NCI-H1105 treated with DMSO at 0.1 percent for 48 hours (cell line): ENCODE measurements around the gene LARP1B.
"Not testable (repeated sequence)": the region's sequence is repeated elsewhere in the genome, so short reads cannot be mapped to it uniquely, and the experiment has no call there.

Experiments
- DNase-seq: peaks from one replicate; lab custom pipeline; 2025; lab: John Stamatoyannopoulos, UW

LARP1B gene

GRCh38 chr4:128225148-128225547 is 164.0 kb downstream of the LARP1B start:
- peak; percentile 9 for DNase-seq

GRCh38 chr4:128227991-128228571 is 167.0 kb downstream of the LARP1B start:
- peak; percentile 71 for DNase-seq

GRCh38 chr4:128228845-128229795 is 168.0 kb downstream of the LARP1B start:
- DNase-seq: peak; percentile 65

GRCh38 chr4:128232719-128233118 is 171.6 kb downstream of the LARP1B start:
- no peak for DNase-seq

DNA sequence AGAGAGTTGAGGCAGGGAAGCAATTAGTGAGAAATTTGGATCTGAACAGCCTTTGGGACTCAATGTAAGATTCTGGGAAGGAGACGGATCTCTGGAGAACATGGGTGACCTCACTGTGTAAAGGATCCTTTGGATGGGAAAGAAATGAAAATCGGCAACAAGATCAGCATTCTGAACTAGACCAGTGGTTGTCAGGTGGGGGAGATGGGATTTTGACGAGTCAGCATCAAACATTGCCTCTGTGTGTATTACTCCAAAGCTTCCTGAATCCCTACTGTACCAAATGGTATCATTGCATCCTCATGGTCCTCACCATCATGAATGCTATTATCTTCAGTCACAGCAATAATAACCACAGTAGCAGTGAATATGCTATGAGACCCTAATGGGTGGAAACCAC is 173.7 kb downstream of the LARP1B start:
- no peak for DNase-seq

GRCh38 chr4:128241019-128241418 is 179.9 kb downstream of the LARP1B start:
- DNase-seq: no peak

DNA sequence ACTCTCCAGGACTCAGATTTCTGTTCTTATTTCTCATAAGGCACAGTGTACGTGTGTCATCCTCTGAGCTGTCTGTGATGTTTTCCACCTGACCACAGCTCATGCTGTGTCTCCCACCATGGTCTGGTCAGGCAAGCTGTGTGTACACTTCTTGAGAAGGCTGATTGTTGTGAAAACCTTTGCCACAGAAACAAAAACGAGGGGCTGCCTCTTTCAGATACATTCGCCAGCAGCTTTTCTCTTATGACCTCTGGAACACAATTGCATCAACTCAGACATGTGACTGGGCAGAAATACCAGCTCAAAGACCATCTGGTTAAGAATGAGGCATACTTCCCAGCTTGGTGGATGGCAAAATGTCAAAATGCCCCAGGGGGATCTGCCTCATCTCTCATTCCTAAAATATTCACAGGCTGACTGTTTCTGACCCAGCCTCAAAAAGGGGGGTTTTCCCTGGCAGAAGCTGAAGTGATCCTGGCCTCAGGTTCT is 180.4 kb downstream of the LARP1B start:
- DNase-seq: no peak

- no peak for DNase-seq
Measured at GRCh38 chr4:128241981-128242380, 180.9 kb downstream of the LARP1B start.

- no peak for DNase-seq
Measured at GRCh38 chr4:128242601-128243000, 181.5 kb downstream of the LARP1B start.

DNA sequence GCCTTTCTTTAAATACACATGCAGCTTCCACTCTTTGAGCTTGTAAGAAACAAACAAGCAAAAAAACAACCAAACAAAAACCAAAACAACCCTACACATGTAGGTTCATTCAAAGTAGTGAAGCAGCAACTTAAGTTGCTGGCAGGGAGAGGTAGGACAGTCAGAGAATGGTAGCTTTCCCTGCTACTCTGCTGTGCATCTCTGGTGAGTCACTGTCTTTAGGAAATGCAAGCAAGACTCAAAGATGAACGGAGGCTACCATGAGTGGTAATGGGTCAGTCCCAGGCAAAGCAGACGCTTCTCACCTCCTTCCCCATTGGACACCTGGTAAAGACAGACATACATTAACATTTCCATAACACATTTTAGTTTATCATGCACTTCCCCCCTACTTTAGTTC is 183.3 kb downstream of the LARP1B start:
- no peak for DNase-seq

DNA sequence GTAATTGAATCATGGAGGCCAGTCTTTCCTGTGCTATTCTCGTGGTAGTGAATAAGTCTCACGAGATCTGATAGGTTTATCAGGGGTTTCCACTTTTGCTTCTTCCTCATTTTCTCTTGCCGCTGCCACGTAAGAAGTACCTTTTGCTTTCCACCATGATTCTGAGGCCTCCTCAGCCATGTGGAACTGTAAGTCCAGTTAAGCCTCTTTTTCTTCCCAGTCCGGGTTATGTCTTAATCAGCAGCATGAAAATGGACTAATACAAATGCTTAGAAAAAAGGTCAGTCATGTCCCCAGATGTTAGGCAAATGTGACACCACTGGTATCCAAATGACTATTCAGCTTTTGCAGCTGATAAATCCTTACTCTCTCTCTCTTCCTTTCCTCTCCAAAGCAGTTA is 184.3 kb downstream of the LARP1B start:
- not testable (repeated sequence) for DNase-seq

GRCh38 chr4:128247906-128248305 is 186.8 kb downstream of the LARP1B start:
- DNase-seq: no peak

DNA sequence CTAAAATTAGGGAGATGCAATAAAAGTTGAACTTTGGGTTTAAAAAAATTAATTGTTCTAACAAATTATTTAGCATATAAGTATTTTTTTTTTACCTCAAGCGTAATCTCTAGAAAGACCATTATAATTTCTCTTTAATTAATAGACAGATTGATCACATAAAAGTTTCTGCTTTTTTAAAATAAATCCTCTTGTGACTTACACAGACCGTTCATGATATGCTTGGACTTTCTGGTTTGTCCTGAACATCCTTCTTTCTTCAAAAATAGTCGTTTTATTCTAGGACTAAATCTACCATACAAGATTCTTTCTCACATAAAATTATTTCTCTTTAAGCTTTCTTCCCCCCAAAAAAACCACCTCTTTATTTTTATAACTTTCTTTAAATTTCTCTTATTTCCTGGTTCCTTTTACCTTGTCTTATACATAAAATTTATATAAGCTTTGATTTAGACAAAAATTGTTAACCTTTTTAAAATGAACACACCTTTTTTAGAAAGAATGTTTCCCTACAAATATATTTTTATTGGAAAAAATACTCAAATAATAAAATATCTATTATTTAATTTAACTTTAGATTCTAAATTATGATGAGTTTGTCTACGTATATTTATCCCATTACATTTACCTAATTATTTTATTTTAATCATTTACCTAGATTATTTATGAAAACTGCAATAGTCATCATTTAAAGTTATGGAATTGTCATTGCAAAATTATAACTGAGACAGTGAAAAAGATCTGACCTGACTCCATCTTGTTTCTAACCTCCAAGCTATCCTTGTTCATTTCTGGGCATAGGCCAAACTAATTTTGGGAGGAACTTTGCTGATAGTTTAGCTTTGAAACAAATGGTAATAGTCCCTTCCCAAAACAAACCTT is 188.9 kb downstream of the LARP1B start:
- DNase-seq: no peak

DNA sequence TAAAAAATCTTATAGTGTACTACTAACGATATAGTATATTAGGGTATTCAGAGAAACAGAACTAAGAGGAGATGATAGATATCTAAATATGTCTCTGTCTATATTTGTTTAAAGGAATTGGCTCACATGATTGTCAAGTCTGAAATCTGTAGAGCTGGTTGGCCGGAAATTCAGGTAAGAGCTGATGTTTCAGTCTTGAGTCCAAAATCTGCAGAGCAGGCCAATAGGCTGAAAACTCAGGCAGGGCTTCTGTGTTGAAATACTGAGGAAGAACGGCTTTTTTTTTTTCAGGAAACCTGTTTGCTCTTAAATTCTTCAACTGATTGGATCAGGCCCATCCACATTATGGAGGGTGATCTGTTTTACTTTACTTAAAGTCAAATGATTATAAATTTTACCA is 194.8 kb downstream of the LARP1B start:
- no peak for DNase-seq

DNA sequence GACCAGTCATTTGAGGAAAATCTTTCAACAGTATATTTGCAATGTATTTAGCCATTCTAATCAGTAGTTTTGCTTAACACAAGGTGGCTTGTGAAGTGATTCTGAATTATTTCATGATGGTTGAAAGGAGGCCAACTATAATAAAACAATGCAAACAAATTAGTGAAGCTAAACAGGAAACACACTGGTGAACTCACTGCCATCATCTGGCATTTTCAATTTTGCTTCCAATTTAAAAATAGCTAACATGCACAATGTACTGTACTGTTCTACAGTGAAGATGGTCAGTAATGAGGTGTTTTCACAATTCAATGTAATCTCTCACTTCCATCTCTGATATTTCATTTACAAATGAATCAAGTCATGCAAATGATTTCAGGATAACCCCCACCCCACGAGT is 195.4 kb downstream of the LARP1B start:
- DNase-seq: no peak

DNA sequence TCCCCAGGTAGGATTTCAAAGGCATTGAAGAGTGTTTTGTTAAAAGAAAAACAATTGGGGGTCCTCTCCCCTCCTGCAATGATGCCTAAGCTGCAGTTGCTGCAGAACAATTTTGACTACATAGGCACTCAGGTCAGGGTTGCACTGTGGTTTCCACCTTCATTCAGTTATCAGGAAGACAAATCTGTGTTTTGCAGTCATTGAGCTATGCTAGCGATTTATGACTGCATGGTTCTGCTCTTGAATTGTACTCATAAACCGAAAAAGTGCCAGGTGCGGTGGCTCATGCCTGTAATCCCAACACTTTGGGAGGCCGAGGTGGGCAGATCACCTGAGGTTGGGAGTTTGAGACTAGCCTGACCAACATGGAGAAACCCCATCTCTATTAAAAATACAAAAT is 197.1 kb downstream of the LARP1B start:
- DNase-seq: not testable (repeated sequence)

DNA sequence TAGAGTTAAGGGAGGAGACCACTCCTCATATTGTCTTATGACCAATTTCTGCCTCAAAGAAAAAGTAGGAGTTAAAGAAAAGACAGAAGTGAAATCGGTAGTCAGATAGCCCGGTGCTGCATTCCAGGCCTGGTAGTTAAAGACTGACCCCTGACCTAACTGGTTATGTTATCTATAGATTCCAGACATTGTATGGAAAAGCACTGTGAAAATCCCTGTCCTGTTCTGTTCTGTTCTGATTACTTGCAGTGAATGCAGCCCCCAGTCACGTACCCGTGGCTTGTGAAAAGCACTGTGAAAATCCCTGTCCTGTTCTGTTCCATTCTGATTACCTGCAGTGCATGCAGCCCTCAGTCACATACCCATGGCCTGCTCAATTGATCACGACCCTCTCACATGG is 198.8 kb downstream of the LARP1B start:
- DNase-seq: not testable (repeated sequence)
